HEK293T (cell line): ENCODE data around the gene PDE6H.

Experiments
- CTCF ChIA-PET: fragments of 350-600 bp; formaldehyde crosslinking; extraction: SDS; loops from one replicate; lab custom pipeline; 2021; ENCODE audit warnings: antibody characterized with exemption, inconsistent platforms; lab: Yijun Ruan, JAX
- POLR2A ChIA-PET: fragments of 350-600 bp; formaldehyde crosslinking; extraction: SDS; loops from one replicate; lab custom pipeline; 2020; ENCODE audit warnings: antibody characterized with exemption, inconsistent platforms; lab: Yijun Ruan, JAX
- DNase-seq: peaks from one replicate; pipeline ENCODE4 v3.0.0; 2012; ENCODE audit warnings: mixed read lengths; ENCODE audit errors: extremely low spot score
- ARNT ChIP-seq: fragments of 450-650 bp; IDR thresholded peaks from 2 replicates; pipeline ENCODE4 v1.6.1; 2017; ENCODE audit warnings: mild to moderate bottlenecking
- BHLHE40 ChIP-seq: fragments of 450-650 bp; IDR thresholded peaks from 2 replicates; pipeline ENCODE4 v1.6.1; 2016; ENCODE audit warnings: mild to moderate bottlenecking, moderate library complexity, borderline replicate concordance
- CTBP1 ChIP-seq: fragments of 450-650 bp; IDR thresholded peaks from 2 replicates; pipeline ENCODE4 v1.6.1; 2016; ENCODE audit warnings: borderline replicate concordance
- ELF4 ChIP-seq: fragments of 450-650 bp; IDR thresholded peaks from 2 replicates; pipeline ENCODE4 v1.6.1; 2017; ENCODE audit warnings: antibody characterized with exemption
- FOXA1 ChIP-seq: fragments of 450-650 bp; IDR thresholded peaks from 2 replicates; pipeline ENCODE4 v1.6.1; 2016; ENCODE audit warnings: mild to moderate bottlenecking
- FOXK2 ChIP-seq: fragments of 450-650 bp; IDR thresholded peaks from 2 replicates; pipeline ENCODE4 v1.6.1; 2016; ENCODE audit warnings: mild to moderate bottlenecking
- FOXM1 ChIP-seq: fragments of 450-650 bp; IDR thresholded peaks from 2 replicates; pipeline ENCODE4 v1.6.1; 2017; ENCODE audit warnings: mild to moderate bottlenecking, borderline replicate concordance
- HDGF ChIP-seq: fragments of 450-650 bp; IDR thresholded peaks from 2 replicates; pipeline ENCODE4 v1.6.1; 2017; ENCODE audit warnings: antibody characterized with exemption, borderline replicate concordance
- L3MBTL2 ChIP-seq: fragments of 450-650 bp; conservative IDR thresholded peaks from 2 replicates; pipeline ENCODE4 v1.6.1; 2016; ENCODE audit warnings: mild to moderate bottlenecking
- LEF1 ChIP-seq: fragments of 450-650 bp; IDR thresholded peaks from 2 replicates; pipeline ENCODE4 v1.6.1; 2017; ENCODE audit warnings: mild to moderate bottlenecking, borderline replicate concordance
- NFRKB ChIP-seq: fragments of 450-650 bp; IDR thresholded peaks from 2 replicates; pipeline ENCODE4 v1.6.1; 2016; ENCODE audit warnings: mild to moderate bottlenecking, moderate library complexity
- SP1 ChIP-seq: fragments of 450-650 bp; IDR thresholded peaks from 2 replicates; pipeline ENCODE4 v1.6.1; 2017
- SUZ12 ChIP-seq: fragments of 450-650 bp; IDR thresholded peaks from 2 replicates; pipeline ENCODE4 v1.6.1; 2016; ENCODE audit warnings: mild to moderate bottlenecking
- TARDBP ChIP-seq: fragments of 450-650 bp; IDR thresholded peaks from 2 replicates; pipeline ENCODE4 v1.6.1; 2016
- ZNF384 ChIP-seq: fragments of 450-650 bp; IDR thresholded peaks from 2 replicates; pipeline ENCODE4 v1.6.1; 2016
- TF ChIP-seq, protein P1 (sequence below): fragments of 450-650 bp; IDR thresholded peaks from 2 replicates; pipeline ENCODE4 v1.6.1; 2016

Gene PDE6H

DNA sequence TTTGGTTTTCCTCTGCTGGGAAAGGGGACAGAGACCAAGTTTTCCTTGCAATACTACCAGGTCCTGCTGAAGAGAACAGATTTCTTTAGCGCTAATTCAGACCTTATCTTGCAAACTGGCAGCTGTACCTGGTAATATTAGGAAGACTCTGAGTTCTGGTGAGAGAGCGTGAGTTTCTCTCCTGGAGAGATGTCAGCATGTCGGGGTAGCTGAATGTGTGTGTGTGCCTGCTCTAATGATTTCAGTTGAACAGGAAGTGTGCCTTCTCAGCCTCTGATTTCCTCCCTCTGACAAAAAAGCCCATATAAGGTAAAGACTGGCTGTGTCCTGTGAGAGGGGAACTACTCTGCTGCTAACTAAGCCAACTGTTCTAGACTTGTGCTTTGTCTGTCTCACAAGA lies 24.2 kb upstream of the PDE6H start:
- CTCF ChIA-PET = no interaction called here
- POLR2A ChIA-PET = no interaction called here
- no peak for TF ChIP-seq FOXA1
- TF ChIP-seq, protein P1, sequence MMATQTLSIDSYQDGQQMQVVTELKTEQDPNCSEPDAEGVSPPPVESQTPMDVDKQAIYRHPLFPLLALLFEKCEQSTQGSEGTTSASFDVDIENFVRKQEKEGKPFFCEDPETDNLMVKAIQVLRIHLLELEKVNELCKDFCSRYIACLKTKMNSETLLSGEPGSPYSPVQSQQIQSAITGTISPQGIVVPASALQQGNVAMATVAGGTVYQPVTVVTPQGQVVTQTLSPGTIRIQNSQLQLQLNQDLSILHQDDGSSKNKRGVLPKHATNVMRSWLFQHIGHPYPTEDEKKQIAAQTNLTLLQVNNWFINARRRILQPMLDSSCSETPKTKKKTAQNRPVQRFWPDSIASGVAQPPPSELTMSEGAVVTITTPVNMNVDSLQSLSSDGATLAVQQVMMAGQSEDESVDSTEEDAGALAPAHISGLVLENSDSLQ = no peak
- no peak for TF ChIP-seq ELF4
- TF ChIP-seq ZNF384 = no peak
- TF ChIP-seq LEF1 = no peak
- no peak for TF ChIP-seq FOXK2
- no peak for TF ChIP-seq CTBP1
- TF ChIP-seq SUZ12 = no peak
- no peak for TF ChIP-seq BHLHE40
- TF ChIP-seq L3MBTL2 = no peak
- no peak for TF ChIP-seq NFRKB
- TF ChIP-seq TARDBP = no peak
- peak; percentile 12 for DNase-seq

- DNase-seq = no peak
- no peak for TF ChIP-seq FOXM1
- TF ChIP-seq BHLHE40 = no peak
- TF ChIP-seq CTBP1 = no peak
- no peak for TF ChIP-seq HDGF
- no peak for TF ChIP-seq SP1
- no peak for TF ChIP-seq TARDBP
- TF ChIP-seq ARNT = no peak
- no peak for TF ChIP-seq LEF1
- TF ChIP-seq, protein P1 = no peak
- TF ChIP-seq L3MBTL2 = no peak
- no peak for TF ChIP-seq ELF4
- TF ChIP-seq NFRKB = no peak
- TF ChIP-seq ZNF384 = no peak
- no peak for TF ChIP-seq FOXA1
- TF ChIP-seq FOXK2 = no peak
- no peak for TF ChIP-seq SUZ12
- POLR2A ChIA-PET = no interaction called here
- CTCF ChIA-PET = no interaction called here
Observed at GRCh38 chr12:14949631-14950030, 23.2 kb upstream of the PDE6H start.

DNA sequence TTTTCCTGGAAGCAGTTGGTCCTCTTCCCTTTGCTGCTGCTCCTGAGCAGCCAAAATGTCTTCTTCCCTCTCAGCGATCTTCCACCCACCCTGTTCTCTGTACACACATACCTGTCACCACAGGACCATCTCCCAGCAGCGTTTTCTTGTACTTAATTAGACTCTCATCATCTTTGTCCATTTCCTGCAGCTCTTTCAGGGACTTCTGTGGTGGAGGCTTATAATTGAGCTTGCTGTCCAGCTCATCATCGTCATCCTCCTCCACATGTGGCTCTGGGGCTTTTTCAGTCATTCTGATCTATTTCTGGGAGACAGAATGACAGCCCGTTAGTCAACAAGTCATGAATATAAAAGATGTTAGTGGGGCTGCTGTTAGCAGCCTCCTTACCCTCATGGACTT lies 22.4 kb upstream of the PDE6H start:
- POLR2A ChIA-PET = no interaction called here
- CTCF ChIA-PET = no interaction called here
- DNase-seq = no peak
- TF ChIP-seq CTBP1 (no peak), BHLHE40 (no peak), SP1 (no peak), SUZ12 (no peak), FOXM1 (no peak), FOXK2 (no peak), TARDBP (no peak), NFRKB (no peak), ELF4 (no peak)
- TF ChIP-seq, protein P1 = no peak

- TF ChIP-seq BHLHE40 (no peak), LEF1 (no peak), SP1 (no peak)
- ChIA-PET POLR2A (no interaction called here), CTCF (no interaction called here)
- no peak for DNase-seq
Observed at GRCh38 chr12:14950982-14951746, 21.7 kb upstream of the PDE6H start.

- no peak for TF ChIP-seq FOXK2
- no peak for TF ChIP-seq CTBP1
- TF ChIP-seq FOXM1 = no peak
- no peak for TF ChIP-seq HDGF
- TF ChIP-seq LEF1 = no peak
- TF ChIP-seq NFRKB = no peak
- TF ChIP-seq ZNF384 = no peak
- TF ChIP-seq SUZ12 = no peak
- TF ChIP-seq ELF4 = no peak
- no peak for TF ChIP-seq ARNT
- TF ChIP-seq, protein P1 = no peak
- no peak for TF ChIP-seq FOXA1
- TF ChIP-seq TARDBP = no peak
- TF ChIP-seq L3MBTL2 = no peak
- no peak for TF ChIP-seq SP1
- no peak for TF ChIP-seq BHLHE40
- POLR2A ChIA-PET = no interaction called here
- CTCF ChIA-PET = no interaction called here
- DNase-seq = no peak
Observed at GRCh38 chr12:14951851-14952250, 21.0 kb upstream of the PDE6H start.
